Stimulated activated CD8-positive, alpha-beta memory T cell treated with anti-CD3 and anti-CD28 coated beads, Interleukin-15, amount 100 ng/mL, for 24 hours (primary cell): ENCODE results near the gene NOTCH3.

Experiments
- DNase-seq: peaks from one replicate; pipeline ENCODE4 v3.0.0-alpha.2; 2020; ENCODE audit warnings: low read depth

NOTCH3 gene

GRCh38 chr19:15200553-15201364, at the start of gene NOTCH3:
NOTCH3 (minus strand) TSS chr19:15200995; CDS start chr19:15200905, 90 bp downstream.
- DNase-seq, result no peak

- DNase-seq, result no peak
Measured at GRCh38 chr19:15250640-15250993, 49.8 kb upstream of the NOTCH3 start.

- DNase-seq, result no peak
Measured at GRCh38 chr19:15249972-15250639, 49.3 kb upstream of the NOTCH3 start.

- DNase-seq, result no peak
Measured at GRCh38 chr19:15249528-15249874, 48.7 kb upstream of the NOTCH3 start.

GRCh38 chr19:15248648-15249527, 48.1 kb upstream of the NOTCH3 start:
- no peak for DNase-seq

- no peak for DNase-seq
Measured at GRCh38 chr19:15248106-15248505, 47.3 kb upstream of the NOTCH3 start.

GRCh38 chr19:15247107-15248014, 46.6 kb upstream of the NOTCH3 start:
- no peak for DNase-seq

- DNase-seq, result no peak
Measured at GRCh38 chr19:15246198-15246481, 45.3 kb upstream of the NOTCH3 start.

- DNase-seq, result no peak
Measured at GRCh38 chr19:15245370-15246197, 44.8 kb upstream of the NOTCH3 start.

- no peak for DNase-seq
Measured at GRCh38 chr19:15244808-15245207, 44.0 kb upstream of the NOTCH3 start.

- DNase-seq, result no peak
Measured at GRCh38 chr19:15244106-15244803, 43.5 kb upstream of the NOTCH3 start.

- no peak for DNase-seq
Measured at GRCh38 chr19:15243236-15243957, 42.6 kb upstream of the NOTCH3 start.

- no peak for DNase-seq
Measured at GRCh38 chr19:15241259-15241910, 40.6 kb upstream of the NOTCH3 start.

GRCh38 chr19:15240515-15240914, 39.7 kb upstream of the NOTCH3 start:
- no peak for DNase-seq

- DNase-seq, result no peak
Measured at GRCh38 chr19:15239337-15239949, 38.6 kb upstream of the NOTCH3 start.

GRCh38 chr19:15238639-15239155, 37.9 kb upstream of the NOTCH3 start:
- no peak for DNase-seq

- no peak for DNase-seq
Measured at GRCh38 chr19:15237759-15238638, 37.2 kb upstream of the NOTCH3 start.
